Progenitor cell of endocrine pancreas (in vitro differentiated cells): Measurements from ENCODE around the gene CDH8. TPM values are rescaled to one million over a fixed set of nuclear protein-coding genes. Genes with fewer than 3 reads are reported as not detected.

Source experiments
- DNase-seq: peaks from one replicate; pipeline ENCODE4 v3.0.0; 2021; ENCODE audit warnings: low spot score; ENCODE audit not compliant: unreplicated experiment
- H3K27ac Mint-ChIP-seq: 2 replicates; pipeline ENCODE4 v1.8.0; 2021; ENCODE audit warnings: mild to moderate bottlenecking, moderate library complexity, mixed read lengths
- H3K27me3 Mint-ChIP-seq: 2 replicates; pipeline ENCODE4 v1.8.0; 2021; ENCODE audit warnings: mixed read lengths
- H3K36me3 Mint-ChIP-seq: 2 replicates; pipeline ENCODE4 v1.8.0; 2022; ENCODE audit warnings: mixed read lengths; ENCODE audit not compliant: insufficient read depth
- H3K4me1 Mint-ChIP-seq: 2 replicates; pipeline ENCODE4 v1.8.0; 2021; ENCODE audit warnings: low read depth, mixed read lengths
- H3K4me3 Mint-ChIP-seq: 2 replicates; pipeline ENCODE4 v1.8.0; 2021; ENCODE audit warnings: low read depth, mild to moderate bottlenecking, moderate library complexity, mixed read lengths
- H3K9me3 Mint-ChIP-seq: 2 replicates; pipeline ENCODE4 v1.8.0; 2021; ENCODE audit warnings: low read depth, mixed read lengths
- CTCF ChIP-seq: fragments of 200-600 bp; sonication (generic); IDR thresholded peaks from one replicate; pipeline ENCODE4 v1.5.0; 2021; ENCODE audit warnings: antibody characterized with exemption, mild to moderate bottlenecking; ENCODE audit not compliant: unreplicated experiment
- total RNA-seq: library from RNA; stranded (reverse); gene quantifications from 2 replicates; pipeline ENCODE4 v1.2.1, GENCODE V29; 2021

CDH8 gene
- total RNA-seq, 1 donor from 2014 or later: 3.1 TPM

- Mint-ChIP-seq H3K27ac (no peak overlapping the region), H3K36me3 (no peaks in the 10 kb centered on the region), H3K9me3 (no peaks in the 10 kb centered on the region), H3K27me3 (no peaks in the 10 kb centered on the region), H3K4me3 (no peak overlapping the region), H3K4me1 (no peaks in the 10 kb centered on the region)
- no peak for DNase-seq
- no peak for TF ChIP-seq CTCF
Measured at GRCh38 chr16:61892531-61892930, 143.7 kb downstream of the CDH8 start.

- Mint-ChIP-seq H3K27ac (no peak overlapping the region), H3K36me3 (no peaks in the 10 kb centered on the region), H3K9me3 (no peaks in the 10 kb centered on the region), H3K4me1 (no peaks in the 10 kb centered on the region), H3K4me3 (no peak overlapping the region), H3K27me3 (no peaks in the 10 kb centered on the region)
- TF ChIP-seq CTCF: no peak
- DNase-seq: no peak
Measured at GRCh38 chr16:61891460-61891859, 144.8 kb downstream of the CDH8 start.

GRCh38 chr16:61890386-61890785 lies 145.9 kb downstream of the CDH8 start:
- Mint-ChIP-seq H3K4me1 (no peaks in the 10 kb centered on the region), H3K27me3 (no peaks in the 10 kb centered on the region), H3K27ac (no peak overlapping the region), H3K4me3 (no peak overlapping the region), H3K36me3 (no peaks in the 10 kb centered on the region), H3K9me3 (no peaks in the 10 kb centered on the region)
- TF ChIP-seq CTCF: no peak
- no peak for DNase-seq

GRCh38 chr16:61887903-61888302 lies 148.3 kb downstream of the CDH8 start:
- DNase-seq: no peak
- H3K9me3 Mint-ChIP-seq: no peaks in the 10 kb centered on the region
- H3K27ac Mint-ChIP-seq: no peak overlapping the region
- TF ChIP-seq CTCF: no peak
- no peaks in the 10 kb centered on the region for H3K4me1 Mint-ChIP-seq
- H3K36me3 Mint-ChIP-seq: no peaks in the 10 kb centered on the region
- no peak overlapping the region for H3K4me3 Mint-ChIP-seq
- H3K27me3 Mint-ChIP-seq: no peaks in the 10 kb centered on the region

GRCh38 chr16:61885343-61885742 lies 150.9 kb downstream of the CDH8 start:
- TF ChIP-seq CTCF: no peak
- Mint-ChIP-seq H3K27ac (no peak overlapping the region), H3K27me3 (no peaks in the 10 kb centered on the region), H3K36me3 (no peaks in the 10 kb centered on the region), H3K4me1 (no peaks in the 10 kb centered on the region), H3K9me3 (no peaks in the 10 kb centered on the region), H3K4me3 (no peak overlapping the region)
- no peak for DNase-seq
